DND-41 (cell line): Measurements from ENCODE around the gene PRDM5.

Experiments used
- ATAC-seq: fragments of 200-7000 bp; cut with Tn5 transposase; 3 replicates; pipeline ENCODE4 v1.9.1; 2021; ENCODE audit warnings: low read depth; ENCODE audit not compliant: insufficient read depth
- DNase-seq: peaks from one replicate; pipeline ENCODE4 v3.0.0-alpha.2; 2020
- H2AFZ ChIP-seq: 2 replicates; pipeline ENCODE4 v1.6.0; 2012; ENCODE audit warnings: low read depth, low read length
- H3K27ac ChIP-seq: 2 replicates; pipeline ENCODE4 v1.5.1; 2012; ENCODE audit warnings: low read length, inconsistent platforms
- H3K27me3 ChIP-seq: fragments of 200-600 bp; sonication (generic); 2 replicates; pipeline ENCODE4 v1.6.0; 2012; ENCODE audit warnings: low read length, mild to moderate bottlenecking, inconsistent platforms; ENCODE audit not compliant: insufficient read depth, poor library complexity
- H3K36me3 ChIP-seq: 2 replicates; pipeline ENCODE4 v1.5.1; 2012; ENCODE audit warnings: low read length, inconsistent platforms; ENCODE audit not compliant: insufficient read depth
- H3K4me1 ChIP-seq: 2 replicates; pipeline ENCODE4 v1.5.1; 2012; ENCODE audit warnings: mild to moderate bottlenecking, low read length; ENCODE audit not compliant: insufficient read depth
- H3K4me2 ChIP-seq: 2 replicates; pipeline ENCODE4 v1.6.0; 2012; ENCODE audit warnings: mild to moderate bottlenecking, moderate library complexity, low read length, inconsistent platforms; ENCODE audit not compliant: insufficient read depth
- H3K4me3 ChIP-seq, 2 experiments: fragments of 200-600 bp in 1 of 2; shearing (Covaris generic) in 1 of 2; 2 replicates each; pipeline ENCODE4 v1.5.1; 2012 to 2016; ENCODE audit warnings: inconsistent platforms in 2 of 2, low read length in 2 of 2, mild to moderate bottlenecking in 2 of 2, low read depth in 1 of 2, moderate library complexity in 1 of 2
- H3K79me2 ChIP-seq: 2 replicates; pipeline ENCODE4 v1.6.0; 2012; ENCODE audit warnings: low read length, inconsistent platforms; ENCODE audit not compliant: insufficient read depth
- H3K9ac ChIP-seq: 2 replicates; pipeline ENCODE4 v1.6.0; 2012; ENCODE audit warnings: low read depth, mild to moderate bottlenecking, inconsistent platforms, low read length, moderate library complexity
- H3K9me3 ChIP-seq: 2 replicates; pipeline ENCODE4 v1.5.1; 2012; ENCODE audit warnings: low read length, moderate library complexity, mild to moderate bottlenecking, inconsistent platforms; ENCODE audit not compliant: insufficient read depth, severe bottlenecking
- H4K20me1 ChIP-seq: 2 replicates; pipeline ENCODE4 v1.6.0; 2012; ENCODE audit warnings: low read length; ENCODE audit not compliant: insufficient read depth
- EZH2 ChIP-seq: IDR thresholded peaks from 3 replicates; pipeline ENCODE4 v1.6.1; 2012; ENCODE audit warnings: borderline replicate concordance, low read depth, mild to moderate bottlenecking, moderate library complexity, low read length, inconsistent platforms; ENCODE audit not compliant: severe bottlenecking
- TF ChIP-seq, protein P1 (sequence below): IDR thresholded peaks from 2 replicates; pipeline ENCODE4 v1.5.1; 2012; ENCODE audit warnings: borderline replicate concordance, low read length, moderate library complexity, mild to moderate bottlenecking; ENCODE audit not compliant: poor library complexity, severe bottlenecking; ENCODE audit errors: extremely low read depth

PRDM5 gene

DNA sequence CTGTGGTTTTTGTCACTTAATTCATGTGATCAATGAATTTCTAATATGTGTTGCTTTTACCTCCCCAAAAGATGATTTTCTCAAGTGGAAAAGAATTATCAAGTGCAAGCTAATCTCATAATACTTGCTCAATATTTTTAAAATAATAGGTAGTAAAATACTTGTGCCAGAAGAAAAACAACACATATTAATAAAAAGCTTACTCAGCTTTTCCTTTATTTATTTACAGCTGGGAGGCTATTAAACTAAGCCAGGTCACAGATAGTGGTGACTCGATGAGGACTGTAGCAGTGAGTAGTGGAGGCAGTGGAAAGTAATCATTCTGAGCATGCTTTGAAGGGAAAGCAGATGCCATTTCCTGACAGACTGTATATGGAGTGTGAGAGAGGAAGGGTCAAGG is 96.1 kb downstream of the PRDM5 start:
- H3K4me3 ChIP-seq = no peak overlapping the region
- H3K36me3 ChIP-seq = no peaks in the 10 kb centered on the region
- no peaks in the 10 kb centered on the region for H3K9me3 ChIP-seq
- no peaks in the 10 kb centered on the region for H3K4me1 ChIP-seq
- no peak overlapping the region for H3K9ac ChIP-seq
- no peak for ATAC-seq
- no peaks in the 10 kb centered on the region for H3K79me2 ChIP-seq
- no peak overlapping the region for H3K4me2 ChIP-seq
- no peaks in the 10 kb centered on the region for H4K20me1 ChIP-seq
- no peak for TF ChIP-seq EZH2
- TF ChIP-seq, protein P1, sequence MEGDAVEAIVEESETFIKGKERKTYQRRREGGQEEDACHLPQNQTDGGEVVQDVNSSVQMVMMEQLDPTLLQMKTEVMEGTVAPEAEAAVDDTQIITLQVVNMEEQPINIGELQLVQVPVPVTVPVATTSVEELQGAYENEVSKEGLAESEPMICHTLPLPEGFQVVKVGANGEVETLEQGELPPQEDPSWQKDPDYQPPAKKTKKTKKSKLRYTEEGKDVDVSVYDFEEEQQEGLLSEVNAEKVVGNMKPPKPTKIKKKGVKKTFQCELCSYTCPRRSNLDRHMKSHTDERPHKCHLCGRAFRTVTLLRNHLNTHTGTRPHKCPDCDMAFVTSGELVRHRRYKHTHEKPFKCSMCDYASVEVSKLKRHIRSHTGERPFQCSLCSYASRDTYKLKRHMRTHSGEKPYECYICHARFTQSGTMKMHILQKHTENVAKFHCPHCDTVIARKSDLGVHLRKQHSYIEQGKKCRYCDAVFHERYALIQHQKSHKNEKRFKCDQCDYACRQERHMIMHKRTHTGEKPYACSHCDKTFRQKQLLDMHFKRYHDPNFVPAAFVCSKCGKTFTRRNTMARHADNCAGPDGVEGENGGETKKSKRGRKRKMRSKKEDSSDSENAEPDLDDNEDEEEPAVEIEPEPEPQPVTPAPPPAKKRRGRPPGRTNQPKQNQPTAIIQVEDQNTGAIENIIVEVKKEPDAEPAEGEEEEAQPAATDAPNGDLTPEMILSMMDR = no peak
- no peak for DNase-seq
- H3K27me3 ChIP-seq = peaks cover 2% of the 10 kb centered on the region
- H3K27ac ChIP-seq = no peak overlapping the region
- no peak overlapping the region for H2AFZ ChIP-seq

DNA sequence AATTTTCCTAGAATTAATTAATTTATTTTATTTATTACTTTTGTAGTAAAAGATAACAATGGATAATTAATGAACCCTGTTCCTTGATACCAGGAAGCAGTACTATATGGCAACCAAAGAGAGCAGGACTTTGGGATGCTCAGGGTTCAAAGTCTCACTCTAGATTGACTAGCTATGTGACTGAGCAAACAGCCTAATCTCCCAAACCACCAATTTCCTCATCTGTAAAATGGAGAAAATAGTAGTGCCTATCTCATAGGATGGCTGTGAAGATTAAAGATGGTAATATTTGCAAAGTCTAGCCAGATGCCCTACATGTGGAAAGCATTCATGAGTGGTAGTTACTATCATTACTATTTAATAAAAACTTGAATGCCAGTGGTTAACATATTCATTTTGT is 97.6 kb downstream of the PRDM5 start:
- no peak for DNase-seq
- no peak for TF ChIP-seq EZH2
- TF ChIP-seq, protein P1 = no peak
- no peak overlapping the region for H2AFZ ChIP-seq
- H3K36me3 ChIP-seq = no peaks in the 10 kb centered on the region
- H3K4me2 ChIP-seq = no peak overlapping the region
- H3K4me3 ChIP-seq = no peak overlapping the region
- no peaks in the 10 kb centered on the region for H3K9me3 ChIP-seq
- no peak overlapping the region for H3K27ac ChIP-seq
- no peaks in the 10 kb centered on the region for H4K20me1 ChIP-seq
- ATAC-seq = no peak
- H3K79me2 ChIP-seq = no peaks in the 10 kb centered on the region
- H3K9ac ChIP-seq = no peak overlapping the region
- H3K4me1 ChIP-seq = no peaks in the 10 kb centered on the region
- peaks cover 2% of the 10 kb centered on the region for H3K27me3 ChIP-seq

DNA sequence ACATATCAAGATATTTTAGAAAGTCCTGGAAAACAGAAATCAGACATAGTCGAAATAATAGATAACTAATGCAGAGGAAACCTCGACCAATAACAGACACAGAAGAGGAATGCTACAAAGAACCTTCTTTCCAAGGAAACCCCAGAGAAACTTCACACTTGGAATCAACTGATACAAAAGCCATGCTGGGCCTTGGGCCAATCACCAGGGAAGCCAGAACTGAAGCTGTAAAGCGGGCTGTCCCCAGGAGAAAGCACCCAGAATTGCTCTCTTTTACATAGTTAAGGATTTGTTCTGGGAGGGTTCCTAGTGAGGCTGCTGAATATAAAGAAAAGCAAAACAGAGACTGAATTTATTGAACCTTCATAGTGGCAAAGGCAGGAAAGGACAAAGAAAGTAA is 100.5 kb downstream of the PRDM5 start:
- no peak overlapping the region for H3K9ac ChIP-seq
- ATAC-seq = no peak
- H3K27me3 ChIP-seq = no peaks in the 10 kb centered on the region
- TF ChIP-seq, protein P1 = no peak
- TF ChIP-seq EZH2 = no peak
- H3K27ac ChIP-seq = no peak overlapping the region
- H3K4me2 ChIP-seq = no peak overlapping the region
- H3K36me3 ChIP-seq = no peaks in the 10 kb centered on the region
- DNase-seq = no peak
- no peaks in the 10 kb centered on the region for H3K9me3 ChIP-seq
- H2AFZ ChIP-seq = no peak overlapping the region
- H3K79me2 ChIP-seq = no peaks in the 10 kb centered on the region
- no peaks in the 10 kb centered on the region for H4K20me1 ChIP-seq
- no peak overlapping the region for H3K4me3 ChIP-seq
- H3K4me1 ChIP-seq = no peaks in the 10 kb centered on the region

DNA sequence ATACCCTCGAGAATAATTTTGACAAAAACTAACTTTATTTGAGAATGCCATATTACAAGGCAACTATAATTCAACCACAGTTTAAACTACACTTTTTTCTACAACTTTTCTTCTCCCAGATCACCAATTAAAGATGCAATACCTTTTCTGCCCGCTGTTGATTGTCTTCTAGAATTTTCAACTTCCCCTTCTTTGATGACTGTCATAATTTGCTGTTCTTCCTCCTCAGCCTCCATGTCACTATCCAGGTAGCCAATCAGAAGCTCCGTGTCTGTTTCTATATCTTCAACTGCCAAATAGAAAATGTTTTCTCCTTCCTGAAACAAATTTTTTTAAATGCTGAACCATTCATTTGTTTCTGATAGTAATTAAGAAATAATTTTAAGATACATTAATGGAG is 101.5 kb downstream of the PRDM5 start:
- no peak for DNase-seq
- H2AFZ ChIP-seq = no peak overlapping the region
- TF ChIP-seq EZH2 = no peak
- TF ChIP-seq, protein P1 = no peak
- no peaks in the 10 kb centered on the region for H3K9me3 ChIP-seq
- no peaks in the 10 kb centered on the region for H4K20me1 ChIP-seq
- no peak overlapping the region for H3K4me3 ChIP-seq
- no peaks in the 10 kb centered on the region for H3K79me2 ChIP-seq
- no peak overlapping the region for H3K27ac ChIP-seq
- no peak for ATAC-seq
- no peaks in the 10 kb centered on the region for H3K4me1 ChIP-seq
- H3K27me3 ChIP-seq = peaks cover 4% of the 10 kb centered on the region
- H3K4me2 ChIP-seq = no peak overlapping the region
- no peak overlapping the region for H3K9ac ChIP-seq
- H3K36me3 ChIP-seq = no peaks in the 10 kb centered on the region
